ENCODE measurements around the gene GPR35.
"Not testable (repeated sequence)": the region's sequence is repeated elsewhere in the genome, so short reads cannot be mapped to it uniquely, and the experiment has no call there.

Gene GPR35

GRCh38 chr2:240640939-240641338, 15.7 kb downstream of the GPR35 start:
- DNase-seq: peak; percentile 33 to 49

GRCh38 chr2:240642061-240642805, 17.0 kb downstream of the GPR35 start:
- DNase-seq: no peak

- peak; percentile 6 to 7 for DNase-seq
Measured at GRCh38 chr2:240642806-240643092, 17.5 kb downstream of the GPR35 start.

- DNase-seq: peak; percentile 10 to 11
Measured at GRCh38 chr2:240643093-240643810, 18.0 kb downstream of the GPR35 start.

GRCh38 chr2:240643811-240644150, 18.5 kb downstream of the GPR35 start:
- DNase-seq: no peak

- peak in 1 of 2 experiments; percentile 2 for DNase-seq
Measured at GRCh38 chr2:240644171-240644651, 18.9 kb downstream of the GPR35 start.

GRCh38 chr2:240644859-240645301, 19.6 kb downstream of the GPR35 start:
- peak in 1 of 2 experiments; percentile 13 for DNase-seq

- no peak for DNase-seq
Measured at GRCh38 chr2:240645346-240645745, 20.1 kb downstream of the GPR35 start.

GRCh38 chr2:240645801-240646175, 20.5 kb downstream of the GPR35 start:
- DNase-seq: no peak

GRCh38 chr2:240646176-240646899, 21.1 kb downstream of the GPR35 start:
- peak in 1 of 2 experiments; percentile 22 for DNase-seq

- DNase-seq: peak in 1 of 2 experiments; percentile 13
Measured at GRCh38 chr2:240646900-240647502, 21.7 kb downstream of the GPR35 start.

GRCh38 chr2:240647503-240648154, 22.3 kb downstream of the GPR35 start:
- DNase-seq: peak in 1 of 2 experiments; percentile 11

GRCh38 chr2:240648155-240648649, 22.9 kb downstream of the GPR35 start:
- peak in 1 of 2 experiments; percentile 8 for DNase-seq

- DNase-seq: no peak
Measured at GRCh38 chr2:240648650-240649275, 23.5 kb downstream of the GPR35 start.

- no peak for DNase-seq
Measured at GRCh38 chr2:240649331-240649730, 24.1 kb downstream of the GPR35 start.

- no peak for DNase-seq
Measured at GRCh38 chr2:240650254-240650965, 25.1 kb downstream of the GPR35 start.

- DNase-seq: peak in 1 of 2 experiments; percentile 11
Measured at GRCh38 chr2:240651185-240651584, 25.9 kb downstream of the GPR35 start.

- peak in 1 of 2 experiments; percentile 38 for DNase-seq
Measured at GRCh38 chr2:240655931-240656886, 30.9 kb downstream of the GPR35 start.

GRCh38 chr2:240659883-240660282, 34.6 kb downstream of the GPR35 start:
- not testable (repeated sequence) for DNase-seq

- no peak for DNase-seq
Measured at GRCh38 chr2:240662681-240663080, 37.4 kb downstream of the GPR35 start.

Data from activated T-cell treated with anti-CD3 and anti-CD28 coated beads, Interleukin-2, amount 50 U/mL, for 48 hours (primary cell).